ENCODE results near the gene PRDM16.

GRCh38 chr1:3060127-3060526 is 8.9 kb upstream of the PRDM16 start:
- TF ChIP-seq, protein P1, sequence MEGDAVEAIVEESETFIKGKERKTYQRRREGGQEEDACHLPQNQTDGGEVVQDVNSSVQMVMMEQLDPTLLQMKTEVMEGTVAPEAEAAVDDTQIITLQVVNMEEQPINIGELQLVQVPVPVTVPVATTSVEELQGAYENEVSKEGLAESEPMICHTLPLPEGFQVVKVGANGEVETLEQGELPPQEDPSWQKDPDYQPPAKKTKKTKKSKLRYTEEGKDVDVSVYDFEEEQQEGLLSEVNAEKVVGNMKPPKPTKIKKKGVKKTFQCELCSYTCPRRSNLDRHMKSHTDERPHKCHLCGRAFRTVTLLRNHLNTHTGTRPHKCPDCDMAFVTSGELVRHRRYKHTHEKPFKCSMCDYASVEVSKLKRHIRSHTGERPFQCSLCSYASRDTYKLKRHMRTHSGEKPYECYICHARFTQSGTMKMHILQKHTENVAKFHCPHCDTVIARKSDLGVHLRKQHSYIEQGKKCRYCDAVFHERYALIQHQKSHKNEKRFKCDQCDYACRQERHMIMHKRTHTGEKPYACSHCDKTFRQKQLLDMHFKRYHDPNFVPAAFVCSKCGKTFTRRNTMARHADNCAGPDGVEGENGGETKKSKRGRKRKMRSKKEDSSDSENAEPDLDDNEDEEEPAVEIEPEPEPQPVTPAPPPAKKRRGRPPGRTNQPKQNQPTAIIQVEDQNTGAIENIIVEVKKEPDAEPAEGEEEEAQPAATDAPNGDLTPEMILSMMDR (IDR thresholded peaks at IDR 0.05), result no peak; the same call in 1 of the 2 replicates
- no peak for TF ChIP-seq SIN3A (IDR thresholded peaks at IDR 0.05; ENCODE audit: borderline replicate concordance, insufficient read depth, low read depth, low read length)
- no peak for TF ChIP-seq POLR2AphosphoS5 (IDR thresholded peaks at IDR 0.05; ENCODE audit: low read depth, low read length)
- TF ChIP-seq TCF7L2 (IDR thresholded peaks at IDR 0.05; ENCODE audit: low read depth, low read length), result no peak
- no peak for TF ChIP-seq REST (IDR thresholded peaks at IDR 0.05; ENCODE audit: insufficient read depth in 1 of 2, low read depth in 2 of 2, low read length in 1 of 2)
